Esophagus muscularis mucosa (tissue), 3 donors: ENCODE results near the gene GPATCH4.
"Not testable (repeated sequence)": the region's sequence is repeated elsewhere in the genome, so short reads cannot be mapped to it uniquely, and the experiment has no call there.

Source experiments
- CTCF ChIP-seq, 3 experiments: fragments of 200-600 bp in 2 of 3; fragments of 450-650 bp in 1 of 3; sonication (generic) in 2 of 3; IDR thresholded peaks; one replicate each; pipeline ENCODE4 v1.5.1; 2017 to 2019; ENCODE audit warnings: antibody characterized with exemption in 3 of 3, mild to moderate bottlenecking in 2 of 3, moderate library complexity in 1 of 3
- POLR2A ChIP-seq: fragments of 450-650 bp; IDR thresholded peaks from one replicate; pipeline ENCODE4 v1.6.1; 2017; ENCODE audit warnings: antibody characterized with exemption, moderate library complexity, mild to moderate bottlenecking, low read depth
- POLR2AphosphoS5 ChIP-seq, 2 donors: sonication (generic); formaldehyde crosslinking; IDR thresholded peaks; one replicate each; pipeline ENCODE4 v1.6.1; 2017; ENCODE audit warnings: antibody characterized with exemption in 2 of 2

DNA sequence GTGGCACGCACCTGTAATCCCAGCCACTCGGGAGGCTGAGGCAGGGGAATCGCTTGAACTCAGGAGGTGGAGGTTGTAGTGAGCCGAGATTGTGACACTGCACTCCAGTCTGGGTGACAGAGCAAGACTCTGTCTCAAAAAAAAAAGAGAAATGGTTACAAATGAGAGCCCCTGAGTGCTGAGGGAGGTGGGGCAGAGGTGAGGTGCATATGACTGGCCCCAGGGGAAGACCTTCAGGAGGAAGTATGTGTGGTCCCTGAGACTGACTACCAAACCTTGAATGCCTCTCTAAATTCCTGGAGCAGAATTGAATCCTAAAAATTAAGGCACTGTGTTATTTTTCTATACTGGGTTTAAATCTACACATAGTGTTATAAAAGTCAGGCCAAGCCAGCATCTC is 6.1 kb upstream of the GPATCH4 start:
- TF ChIP-seq POLR2A; CTCF (IDR thresholded peaks at IDR 0.05); POLR2AphosphoS5 (IDR thresholded peaks at IDR 0.05): not testable (repeated sequence)
